UCSD-AML1 (cell line): ENCODE results near the gene CISD2.
A peak's percentile ranks its signal among the peaks of the same experiment; 100 is the strongest.
"Not testable (repeated sequence)": the region's sequence is repeated elsewhere in the genome, so short reads cannot be mapped to it uniquely, and the experiment has no call there.

Experiments used
- DNase-seq: peaks from one replicate; lab custom pipeline; 2025; ENCODE audit not compliant: unreplicated experiment; lab: John Stamatoyannopoulos, UW

The CISD2 gene

GRCh38 chr4:102868781-102869568, at the start of gene CISD2:
CISD2 (plus strand) TSS chr4:102868992; CDS start chr4:102869085, 93 bp downstream.
- DNase-seq = peak; percentile 95

GRCh38 chr4:102819100-102819499, 49.7 kb upstream of the CISD2 start:
- not testable (repeated sequence) for DNase-seq

- DNase-seq = no peak
These were observed 49.0 kb upstream of the CISD2 start for GRCh38 chr4:102819588-102820365.

GRCh38 chr4:102823464-102823863, 45.3 kb upstream of the CISD2 start:
- no peak for DNase-seq

GRCh38 chr4:102823897-102824296, 44.9 kb upstream of the CISD2 start:
- DNase-seq = no peak

GRCh38 chr4:102824398-102824797, 44.4 kb upstream of the CISD2 start:
- no peak for DNase-seq

- peak; percentile 27 for DNase-seq
These were observed 43.3 kb upstream of the CISD2 start for GRCh38 chr4:102825261-102826091.

GRCh38 chr4:102826105-102826889, 42.5 kb upstream of the CISD2 start:
- no peak for DNase-seq

GRCh38 chr4:102826890-102827673, 41.7 kb upstream of the CISD2 start, which contains the start of gene UBE2D3:
UBE2D3 (minus strand) TSS chr4:102827551; CDS start chr4:102826508, 1,043 bp downstream.
- DNase-seq = peak; percentile 98

GRCh38 chr4:102827674-102828496, 40.9 kb upstream of the CISD2 start:
- DNase-seq = peak; percentile 99

GRCh38 chr4:102828497-102828808, 40.3 kb upstream of the CISD2 start:
- DNase-seq = no peak

GRCh38 chr4:102829803-102830202, 39.0 kb upstream of the CISD2 start:
- DNase-seq = no peak

- no peak for DNase-seq
These were observed 36.7 kb upstream of the CISD2 start for GRCh38 chr4:102832105-102832504.

- no peak for DNase-seq
These were observed 36.1 kb upstream of the CISD2 start for GRCh38 chr4:102832667-102833066.

- no peak for DNase-seq
These were observed 32.2 kb upstream of the CISD2 start for GRCh38 chr4:102836596-102836995.

- no peak for DNase-seq
These were observed 26.4 kb upstream of the CISD2 start for GRCh38 chr4:102842367-102842766.

- DNase-seq = no peak
These were observed 25.5 kb upstream of the CISD2 start for GRCh38 chr4:102843273-102843672.

GRCh38 chr4:102843938-102844337, 24.9 kb upstream of the CISD2 start:
- no peak for DNase-seq

GRCh38 chr4:102847687-102848086, 21.1 kb upstream of the CISD2 start:
- no peak for DNase-seq
